Vagina (tissue), 2 donors: ENCODE measurements around the gene POC1A.

Experiments
- POLR2A ChIP-seq, 2 donors: fragments of 450-650 bp; IDR thresholded peaks; one replicate each; pipeline ENCODE4 v1.6.1; 2017; ENCODE audit warnings: antibody characterized with exemption in 2 of 2, mild to moderate bottlenecking in 2 of 2, moderate library complexity in 2 of 2
- POLR2AphosphoS5 ChIP-seq, 2 donors: sonication (generic); formaldehyde crosslinking; IDR thresholded peaks; one replicate each; pipeline ENCODE4 v1.9.0; 2017; ENCODE audit warnings: antibody characterized with exemption in 2 of 2, mild to moderate bottlenecking in 2 of 2, low read depth in 1 of 2; ENCODE audit not compliant: insufficient read depth in 1 of 2
- TF ChIP-seq, protein P1 (sequence below), 3 experiments: fragments of 450-650 bp in 2 of 3; fragments of 200-600 bp in 1 of 3; sonication (generic) in 1 of 3; IDR thresholded peaks; one replicate each; pipeline ENCODE4 v1.5.1; 2017 to 2019; ENCODE audit warnings: antibody characterized with exemption in 3 of 3, mild to moderate bottlenecking in 2 of 3, moderate library complexity in 2 of 3

DNA sequence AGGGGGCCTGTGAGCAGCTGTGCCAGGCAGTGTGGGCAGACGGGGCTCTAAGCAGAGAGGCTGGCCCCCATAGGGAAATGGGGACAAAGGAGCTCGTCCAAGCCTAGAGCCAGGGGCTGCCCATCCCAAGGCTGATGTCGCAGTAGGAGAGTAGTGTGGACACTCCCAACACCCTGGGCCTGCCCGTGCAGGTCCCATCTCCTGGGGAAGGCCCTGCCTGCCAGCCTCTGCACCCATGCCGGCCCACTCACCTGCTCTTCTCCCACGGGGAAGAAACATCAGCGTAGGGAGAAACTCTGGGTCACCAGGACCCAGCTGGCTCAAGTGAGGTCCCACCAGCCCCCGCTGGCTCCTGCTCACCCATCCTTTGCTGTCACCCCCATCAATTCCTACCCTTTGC lies 87.2 kb downstream of the POC1A start:
- TF ChIP-seq POLR2A (IDR thresholded peaks at IDR 0.05) (no peak), POLR2AphosphoS5 (IDR thresholded peaks at IDR 0.05; ENCODE audit: insufficient read depth in 1 of 2, low read depth in 1 of 2) (no peak)
- TF ChIP-seq, protein P1, sequence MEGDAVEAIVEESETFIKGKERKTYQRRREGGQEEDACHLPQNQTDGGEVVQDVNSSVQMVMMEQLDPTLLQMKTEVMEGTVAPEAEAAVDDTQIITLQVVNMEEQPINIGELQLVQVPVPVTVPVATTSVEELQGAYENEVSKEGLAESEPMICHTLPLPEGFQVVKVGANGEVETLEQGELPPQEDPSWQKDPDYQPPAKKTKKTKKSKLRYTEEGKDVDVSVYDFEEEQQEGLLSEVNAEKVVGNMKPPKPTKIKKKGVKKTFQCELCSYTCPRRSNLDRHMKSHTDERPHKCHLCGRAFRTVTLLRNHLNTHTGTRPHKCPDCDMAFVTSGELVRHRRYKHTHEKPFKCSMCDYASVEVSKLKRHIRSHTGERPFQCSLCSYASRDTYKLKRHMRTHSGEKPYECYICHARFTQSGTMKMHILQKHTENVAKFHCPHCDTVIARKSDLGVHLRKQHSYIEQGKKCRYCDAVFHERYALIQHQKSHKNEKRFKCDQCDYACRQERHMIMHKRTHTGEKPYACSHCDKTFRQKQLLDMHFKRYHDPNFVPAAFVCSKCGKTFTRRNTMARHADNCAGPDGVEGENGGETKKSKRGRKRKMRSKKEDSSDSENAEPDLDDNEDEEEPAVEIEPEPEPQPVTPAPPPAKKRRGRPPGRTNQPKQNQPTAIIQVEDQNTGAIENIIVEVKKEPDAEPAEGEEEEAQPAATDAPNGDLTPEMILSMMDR (IDR thresholded peaks at IDR 0.05), result no peak
